Gastroesophageal sphincter (tissue), 3 donors: ENCODE results near the gene CACNA1C.

Source experiments
- POLR2A ChIP-seq, 2 donors: fragments of 450-650 bp; IDR thresholded peaks; one replicate each; pipeline ENCODE4 v1.6.1; 2017; ENCODE audit warnings: antibody characterized with exemption in 2 of 2, mild to moderate bottlenecking in 2 of 2, moderate library complexity in 1 of 2
- POLR2AphosphoS5 ChIP-seq: sonication (generic); formaldehyde crosslinking; IDR thresholded peaks from one replicate; pipeline ENCODE4 v1.6.1; 2017; ENCODE audit warnings: antibody characterized with exemption
- TF ChIP-seq, protein P1 (sequence below), 4 experiments: fragments of 200-600 bp in 2 of 4; fragments of 450-650 bp in 2 of 4; sonication (generic) in 1 of 4; IDR thresholded peaks; one replicate each; pipeline ENCODE4 v1.5.1; 2017 to 2019; ENCODE audit warnings: antibody characterized with exemption in 4 of 4, mild to moderate bottlenecking in 2 of 4, moderate library complexity in 2 of 4

DNA sequence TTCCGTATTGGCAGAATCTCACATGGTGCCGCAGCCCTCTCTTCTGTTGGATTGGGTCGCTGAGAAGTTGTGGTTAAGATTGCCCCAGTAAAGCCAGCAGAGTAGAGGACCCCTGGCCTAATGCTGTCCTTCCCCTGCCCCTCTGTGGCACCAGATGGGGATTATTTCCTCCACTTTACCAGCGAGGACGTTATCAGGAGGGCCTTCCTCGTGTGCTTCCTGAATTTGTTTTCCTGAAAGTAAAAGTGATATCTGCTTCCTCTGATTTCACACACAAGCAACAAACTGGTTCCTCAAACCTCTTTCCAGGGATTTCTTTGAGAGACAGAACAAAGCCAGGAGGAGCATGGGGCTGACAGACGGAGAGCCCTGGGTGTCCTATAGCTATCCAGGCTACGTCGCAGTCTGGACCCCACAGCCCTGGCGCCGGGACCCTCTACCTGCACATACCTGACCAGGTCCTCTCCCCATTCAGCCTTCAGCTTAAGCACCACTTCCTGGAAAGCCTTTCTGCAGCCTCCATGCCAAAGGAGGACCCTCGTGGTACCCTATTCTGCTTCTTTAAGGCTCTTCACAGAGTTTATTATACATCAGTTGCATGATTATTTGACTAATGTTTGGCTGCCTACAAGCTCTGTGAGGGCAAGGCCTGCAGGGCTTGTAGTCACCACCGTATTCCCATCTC is 427.2 kb downstream of the CACNA1C start:
- TF ChIP-seq, protein P1, sequence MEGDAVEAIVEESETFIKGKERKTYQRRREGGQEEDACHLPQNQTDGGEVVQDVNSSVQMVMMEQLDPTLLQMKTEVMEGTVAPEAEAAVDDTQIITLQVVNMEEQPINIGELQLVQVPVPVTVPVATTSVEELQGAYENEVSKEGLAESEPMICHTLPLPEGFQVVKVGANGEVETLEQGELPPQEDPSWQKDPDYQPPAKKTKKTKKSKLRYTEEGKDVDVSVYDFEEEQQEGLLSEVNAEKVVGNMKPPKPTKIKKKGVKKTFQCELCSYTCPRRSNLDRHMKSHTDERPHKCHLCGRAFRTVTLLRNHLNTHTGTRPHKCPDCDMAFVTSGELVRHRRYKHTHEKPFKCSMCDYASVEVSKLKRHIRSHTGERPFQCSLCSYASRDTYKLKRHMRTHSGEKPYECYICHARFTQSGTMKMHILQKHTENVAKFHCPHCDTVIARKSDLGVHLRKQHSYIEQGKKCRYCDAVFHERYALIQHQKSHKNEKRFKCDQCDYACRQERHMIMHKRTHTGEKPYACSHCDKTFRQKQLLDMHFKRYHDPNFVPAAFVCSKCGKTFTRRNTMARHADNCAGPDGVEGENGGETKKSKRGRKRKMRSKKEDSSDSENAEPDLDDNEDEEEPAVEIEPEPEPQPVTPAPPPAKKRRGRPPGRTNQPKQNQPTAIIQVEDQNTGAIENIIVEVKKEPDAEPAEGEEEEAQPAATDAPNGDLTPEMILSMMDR (IDR thresholded peaks at IDR 0.05): no peak
- TF ChIP-seq POLR2A (IDR thresholded peaks at IDR 0.05) (no peak), POLR2AphosphoS5 (no peak)
